Kidney (tissue), 14 donors: ENCODE data around the gene NPAS3. TPM values are rescaled to one million over a fixed set of nuclear protein-coding genes. Genes with fewer than 3 reads are reported as not detected.

Experiments
- DNase-seq, 5 donors: peaks; one replicate each; pipeline ENCODE4 v3.0.0-alpha.2; 2013 to 2020
- FAIRE-seq: peaks from 2 replicates; lab custom pipeline; 2012; peaks lifted over from hg19 to GRCh38; lab: Jason Lieb, UNC
- H3K27ac ChIP-seq, 2 donors: one replicate each; pipeline ENCODE4 v1.7.0; 2013; ENCODE audit warnings: low read depth in 2 of 2, low read length in 2 of 2, inconsistent platforms in 1 of 2
- H3K27me3 ChIP-seq: one replicate; pipeline ENCODE4 v1.7.1; 2013; ENCODE audit warnings: low read length, inconsistent platforms; ENCODE audit not compliant: control insufficient read depth, insufficient read depth
- H3K36me3 ChIP-seq, 3 donors: one replicate each; pipeline versions ENCODE4 v1.7.0 to v1.7.1; 2013; ENCODE audit warnings: low read length in 3 of 3, control low read depth in 1 of 3, inconsistent platforms in 1 of 3; ENCODE audit not compliant: insufficient read depth in 3 of 3, control insufficient read depth in 2 of 3
- H3K4me1 ChIP-seq, 3 donors: one replicate each; pipeline versions ENCODE4 v1.7.0 to v1.7.1; 2013; ENCODE audit warnings: low read length in 3 of 3, inconsistent platforms in 1 of 3, low read depth in 1 of 3; ENCODE audit not compliant: control insufficient read depth in 2 of 3, insufficient read depth in 2 of 3
- H3K4me3 ChIP-seq, 3 donors: one replicate each; pipeline versions ENCODE4 v1.7.0 to v1.8.1; 2013; ENCODE audit warnings: low read length in 3 of 3, control low read depth in 1 of 3, inconsistent platforms in 1 of 3
- H3K9ac ChIP-seq, 3 donors: one replicate each; pipeline versions ENCODE4 v1.7.0 to v1.7.1; 2013; ENCODE audit warnings: low read length in 3 of 3, control low read depth in 1 of 3, inconsistent platforms in 1 of 3
- H3K9me3 ChIP-seq, 3 donors: one replicate each; pipeline versions ENCODE4 v1.7.0 to v1.7.1; 2013; ENCODE audit warnings: low read length in 3 of 3, control low read depth in 1 of 3, inconsistent platforms in 1 of 3; ENCODE audit not compliant: control insufficient read depth in 2 of 3, insufficient read depth in 1 of 3
- intact Hi-C: fragments of 100-400 bp; cut with DNase I; formaldehyde crosslinking; loops from one replicate; pipeline ENCODE4 v1.11.1; 2022
- polyA plus RNA-seq: library from polyadenylated mRNA; stranded (reverse); fragments of 350-450 nt; fragmentation: Illumina TruSeq; extraction: RNeasy Lipid Tissue Mini Kit (QIAGEN cat#74804); gene quantifications from one replicate; pipeline ENCODE4 v1.2.3, GENCODE V29; 2014; ENCODE audit warnings: low read depth, low replicate concordance; ENCODE audit not compliant: insufficient read depth
- total RNA-seq: library from RNA; stranded (reverse); fragmentation: NEBNext Ultra II Directional; extraction: Animal tissue kit (Norgen Biotek cat#: 25700); gene quantifications from one replicate; pipeline ENCODE4 v1.2.1, GENCODE V29; 2021
- TF ChIP-seq, protein P1 (sequence below): IDR thresholded peaks from 3 replicates; pipeline ENCODE4 v1.5.1; 2012; ENCODE audit warnings: mild to moderate bottlenecking, moderate library complexity, borderline replicate concordance; ENCODE audit not compliant: insufficient read depth; ENCODE audit errors: extremely low read depth
- donor health status: control.
- donor health status: control.
- donor health status: control.
- donor health status: control.
- donor health status: control.
- donor health status: DM: yes; HTN: yes; CAD: no.
- donor health status: Normal renal cell carcinoma (clear cell type).

Gene NPAS3
- total and polyA plus RNA-seq, 2 donors from 2014 or later = 0.82 to 5.0 TPM

DNA sequence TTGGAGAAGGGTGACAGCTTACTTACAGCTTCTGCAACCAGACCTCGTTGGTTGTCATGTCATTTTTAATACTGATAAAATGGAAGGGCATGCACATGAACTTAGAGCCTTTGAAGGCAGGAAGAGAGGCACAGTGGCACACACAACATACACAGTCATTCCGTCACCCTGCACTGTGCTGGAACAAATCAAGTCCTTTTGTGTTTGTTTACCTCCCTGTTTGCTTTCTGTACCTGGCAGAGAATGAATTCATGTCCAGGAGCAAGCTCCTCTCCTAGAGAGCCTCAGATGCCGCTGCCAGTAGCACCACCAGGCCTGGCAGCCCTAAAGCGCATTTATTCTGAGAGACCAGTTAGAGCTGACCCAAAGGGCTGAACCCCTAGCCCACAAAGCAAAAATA, 551.9 kb downstream of the NPAS3 start:
- H3K4me1 ChIP-seq = no peaks in the 10 kb centered on the region
- peaks cover 2% of the 10 kb centered on the region for H3K27me3 ChIP-seq
- DNase-seq = no peak
- FAIRE-seq = no peak
- TF ChIP-seq, protein P1, sequence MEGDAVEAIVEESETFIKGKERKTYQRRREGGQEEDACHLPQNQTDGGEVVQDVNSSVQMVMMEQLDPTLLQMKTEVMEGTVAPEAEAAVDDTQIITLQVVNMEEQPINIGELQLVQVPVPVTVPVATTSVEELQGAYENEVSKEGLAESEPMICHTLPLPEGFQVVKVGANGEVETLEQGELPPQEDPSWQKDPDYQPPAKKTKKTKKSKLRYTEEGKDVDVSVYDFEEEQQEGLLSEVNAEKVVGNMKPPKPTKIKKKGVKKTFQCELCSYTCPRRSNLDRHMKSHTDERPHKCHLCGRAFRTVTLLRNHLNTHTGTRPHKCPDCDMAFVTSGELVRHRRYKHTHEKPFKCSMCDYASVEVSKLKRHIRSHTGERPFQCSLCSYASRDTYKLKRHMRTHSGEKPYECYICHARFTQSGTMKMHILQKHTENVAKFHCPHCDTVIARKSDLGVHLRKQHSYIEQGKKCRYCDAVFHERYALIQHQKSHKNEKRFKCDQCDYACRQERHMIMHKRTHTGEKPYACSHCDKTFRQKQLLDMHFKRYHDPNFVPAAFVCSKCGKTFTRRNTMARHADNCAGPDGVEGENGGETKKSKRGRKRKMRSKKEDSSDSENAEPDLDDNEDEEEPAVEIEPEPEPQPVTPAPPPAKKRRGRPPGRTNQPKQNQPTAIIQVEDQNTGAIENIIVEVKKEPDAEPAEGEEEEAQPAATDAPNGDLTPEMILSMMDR = no peak
- intact Hi-C loops = no loop called here
- H3K4me3 ChIP-seq = no peak overlapping the region
- H3K27ac ChIP-seq = no peak overlapping the region
- no peak overlapping the region for H3K9ac ChIP-seq
- no peaks in the 10 kb centered on the region for H3K36me3 ChIP-seq
- H3K9me3 ChIP-seq = peaks cover 0 to 3% (median 0%) of the 10 kb centered on the region in 3 donors

DNA sequence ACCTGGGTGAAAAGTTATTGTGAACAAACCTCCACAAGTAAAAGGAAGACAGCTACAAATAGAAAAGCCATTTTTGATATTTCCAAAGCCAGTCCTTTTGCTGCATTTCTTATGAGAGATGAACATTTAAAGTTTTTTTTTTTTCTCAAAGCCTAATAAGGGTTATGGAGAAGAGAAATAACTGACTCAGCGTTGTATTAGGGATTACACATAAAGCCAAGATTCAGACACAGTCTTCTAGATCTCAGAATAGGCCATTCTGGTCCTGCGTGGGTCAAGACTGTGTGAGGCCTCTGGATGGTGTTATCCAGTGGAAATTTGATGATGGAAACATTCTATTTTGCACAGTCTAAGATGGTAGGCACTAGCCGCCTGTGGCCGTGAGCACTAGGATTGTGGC, 552.4 kb downstream of the NPAS3 start:
- intact Hi-C loops = no loop called here
- H3K9ac ChIP-seq = no peak overlapping the region
- no peak overlapping the region for H3K4me3 ChIP-seq
- TF ChIP-seq, protein P1 = no peak
- H3K9me3 ChIP-seq = peaks cover 0 to 3% (median 0%) of the 10 kb centered on the region in 3 donors
- no peak overlapping the region for H3K27ac ChIP-seq
- H3K4me1 ChIP-seq = no peaks in the 10 kb centered on the region
- FAIRE-seq = no peak
- peaks cover 2% of the 10 kb centered on the region for H3K27me3 ChIP-seq
- H3K36me3 ChIP-seq = no peaks in the 10 kb centered on the region
- DNase-seq = no peak

DNA sequence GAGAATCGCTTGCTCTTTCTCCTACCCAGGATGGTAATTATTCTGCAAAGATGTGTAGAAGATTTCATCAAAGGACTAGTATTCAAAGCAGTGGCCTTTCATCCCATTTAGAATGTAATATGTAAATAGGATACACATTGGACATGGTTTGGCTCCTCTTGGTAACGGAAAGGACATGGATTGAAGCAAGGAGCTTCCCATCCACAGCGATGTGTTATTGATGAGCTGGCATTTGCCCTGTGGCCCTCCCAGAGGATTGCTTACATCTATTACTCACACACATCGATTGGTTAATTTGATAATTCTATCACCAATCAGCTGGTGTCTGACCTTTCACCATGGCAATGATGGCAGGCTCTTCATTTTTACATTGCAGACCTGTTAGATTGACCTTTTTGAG, 553.8 kb downstream of the NPAS3 start:
- TF ChIP-seq, protein P1 = no peak
- H3K27ac ChIP-seq = no peak overlapping the region
- DNase-seq = no peak
- no peaks in the 10 kb centered on the region for H3K36me3 ChIP-seq
- H3K4me1 ChIP-seq = no peaks in the 10 kb centered on the region
- intact Hi-C loops = no loop called here
- H3K9ac ChIP-seq = no peak overlapping the region
- no peak for FAIRE-seq
- peaks cover 2% of the 10 kb centered on the region for H3K27me3 ChIP-seq
- H3K9me3 ChIP-seq = peaks cover 0 to 3% (median 0%) of the 10 kb centered on the region in 3 donors
- no peak overlapping the region for H3K4me3 ChIP-seq

DNA sequence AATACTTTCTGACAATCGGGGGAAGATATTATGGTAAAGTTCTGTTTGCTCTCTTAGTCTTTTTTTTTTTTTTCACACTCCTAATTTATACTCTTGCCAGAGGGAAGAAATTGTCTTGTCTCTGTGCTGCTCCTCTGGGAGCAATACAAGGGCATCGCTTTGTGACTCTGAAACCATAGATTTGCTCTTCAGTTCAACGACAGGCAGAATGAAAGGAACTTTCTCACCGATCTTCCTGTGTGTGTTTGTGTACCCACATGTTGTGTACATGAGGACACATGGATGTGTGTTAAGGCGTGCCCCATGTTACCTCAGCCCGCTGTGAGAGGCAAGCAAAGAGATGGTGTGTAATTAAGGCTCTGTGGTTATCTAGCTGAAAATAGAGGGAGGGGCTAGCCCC, 554.6 kb downstream of the NPAS3 start:
- TF ChIP-seq, protein P1 = no peak
- FAIRE-seq = no peak
- Histone ChIP-seq H3K9ac (no peak overlapping the region), H3K36me3 (no peaks in the 10 kb centered on the region), H3K4me3 (no peak overlapping the region), H3K9me3 (peaks cover 0 to 3% (median 0%) of the 10 kb centered on the region in 3 donors), H3K27me3 (peaks cover 2% of the 10 kb centered on the region), H3K27ac (no peak overlapping the region), H3K4me1 (no peaks in the 10 kb centered on the region)
- intact Hi-C loops = no loop called here
- DNase-seq = no peak
